GM21367 (cell line): ENCODE measurements around the gene ABI3.
"Not testable (repeated sequence)": the region's sequence is repeated elsewhere in the genome, so short reads cannot be mapped to it uniquely, and the experiment has no call there.

ENCODE experiments used
- ATAC-seq: cut with Tn5 transposase; IDR thresholded peaks from one replicate; pipeline ENCODE4 v1.9.1; 2021; ENCODE audit not compliant: unreplicated experiment

Gene ABI3

DNA sequence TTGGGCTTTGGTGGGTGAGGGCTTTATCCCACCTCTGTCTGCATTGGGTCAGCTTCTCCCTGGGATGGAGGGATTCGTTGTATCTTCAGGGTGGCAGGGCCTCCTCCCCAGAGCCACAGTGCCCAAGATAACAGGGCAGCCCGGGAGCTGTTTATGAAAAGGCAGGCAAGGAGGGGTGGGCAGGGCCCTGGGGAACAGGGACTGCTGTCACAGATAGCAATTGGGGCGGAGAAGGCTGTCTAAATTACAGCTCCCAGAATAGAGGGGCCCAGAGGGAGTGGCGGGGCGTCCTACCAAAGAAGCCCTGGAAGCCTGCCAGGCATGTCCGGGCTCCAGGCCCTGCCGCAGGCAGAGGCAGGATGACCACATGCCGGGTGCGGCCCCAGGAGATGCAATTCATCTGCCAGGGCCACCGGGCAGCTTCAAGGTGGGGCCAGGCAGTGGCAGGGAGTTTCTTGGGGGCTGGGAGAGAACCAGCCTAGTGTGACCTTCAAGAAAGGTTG, 38.8 kb downstream of the ABI3 start:
- no peak for ATAC-seq

DNA sequence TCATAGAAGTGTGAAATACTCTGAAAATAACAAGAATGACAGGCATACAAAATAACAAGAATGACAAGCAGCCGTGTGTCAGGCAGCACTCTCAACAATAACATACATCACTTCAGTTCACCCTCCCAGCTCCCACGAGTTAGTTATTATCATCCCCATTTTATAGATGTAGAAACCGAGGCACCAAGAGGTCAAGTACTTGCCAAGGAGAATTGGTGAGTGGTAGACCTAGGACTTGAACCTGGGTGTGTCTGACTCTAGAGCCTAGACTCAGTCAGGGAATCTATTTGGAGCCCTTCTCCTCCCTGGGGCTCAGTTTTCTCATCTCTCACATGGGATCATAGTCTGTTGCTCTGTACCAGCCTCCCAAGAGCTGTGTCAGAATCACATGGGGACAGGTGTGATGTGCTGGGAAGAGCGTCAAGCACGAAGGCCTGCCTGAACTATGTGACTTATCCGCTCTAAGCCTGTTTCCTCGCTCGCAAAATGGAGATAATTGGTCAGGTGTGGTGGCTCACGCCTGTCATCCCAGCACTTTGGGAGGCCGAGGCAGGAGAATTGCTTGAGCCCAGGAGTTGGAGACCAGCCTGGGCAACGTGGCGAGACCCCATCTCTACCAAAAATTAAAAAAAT, 39.5 kb downstream of the ABI3 start:
- no peak for ATAC-seq

DNA sequence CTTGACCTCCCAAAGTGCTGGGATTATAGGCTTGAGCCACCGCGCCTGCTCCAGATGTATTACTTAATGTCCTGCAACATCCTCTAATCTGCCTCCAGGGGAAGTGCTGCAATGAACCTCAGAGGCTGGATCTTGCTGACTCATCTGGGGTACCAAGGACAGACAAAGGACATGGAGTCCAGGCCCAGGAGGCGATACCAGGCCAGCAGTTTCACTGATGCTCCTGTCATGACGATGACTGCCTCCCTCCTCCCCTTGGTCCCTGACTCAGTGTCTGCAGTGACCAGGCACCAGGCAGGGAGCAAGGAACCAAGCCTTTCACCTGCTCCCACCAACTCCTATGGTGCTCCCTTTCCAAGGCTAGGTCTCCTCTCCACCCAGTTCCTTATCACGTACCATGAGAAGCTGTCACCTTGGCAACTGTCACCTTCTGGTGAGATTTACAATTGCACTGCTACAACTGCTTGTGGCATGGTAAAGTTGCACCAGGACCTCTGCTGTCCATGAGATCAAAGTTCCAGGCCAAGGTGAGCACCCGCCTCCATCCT, 41.7 kb downstream of the ABI3 start:
- ATAC-seq, result no peak

DNA sequence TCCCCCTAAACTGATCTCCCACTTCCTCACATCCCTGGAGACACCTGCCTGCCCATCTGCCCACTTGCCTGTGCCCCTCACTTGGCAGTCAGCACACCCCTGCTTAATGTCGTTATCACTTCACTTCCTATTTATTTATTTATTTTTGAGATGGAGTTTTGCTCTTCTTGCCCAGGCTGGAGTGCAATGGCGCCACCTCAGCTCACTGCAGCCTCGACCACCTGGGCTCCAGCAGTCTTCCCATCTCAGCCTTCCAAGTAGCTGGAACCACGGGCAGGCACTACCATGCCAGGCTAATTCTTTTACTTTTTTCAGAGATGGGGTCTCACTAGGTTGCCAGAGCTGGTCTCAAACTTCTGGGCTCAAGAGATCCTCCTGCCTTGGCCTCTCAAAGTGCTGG, 43.6 kb downstream of the ABI3 start:
- ATAC-seq, result no peak

DNA sequence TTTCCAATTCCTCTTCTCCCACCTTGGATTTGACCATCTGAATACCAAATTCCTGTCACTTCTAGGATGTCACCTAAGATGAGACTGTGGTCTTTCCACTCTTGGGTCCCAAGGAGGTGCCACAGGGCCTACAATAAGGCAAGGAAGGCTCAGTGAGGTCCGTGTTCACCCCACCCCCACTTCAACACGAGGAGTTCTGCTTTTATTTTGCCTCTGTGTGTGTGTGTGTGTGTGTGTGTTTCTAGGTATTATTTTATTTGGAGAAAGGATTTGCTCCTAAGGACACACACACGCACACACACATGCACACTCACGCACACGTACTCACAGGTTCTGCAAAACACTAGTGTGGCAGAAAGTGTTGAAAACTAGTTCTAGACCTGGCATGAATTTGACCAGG, 44.6 kb downstream of the ABI3 start:
- ATAC-seq, result no peak

DNA sequence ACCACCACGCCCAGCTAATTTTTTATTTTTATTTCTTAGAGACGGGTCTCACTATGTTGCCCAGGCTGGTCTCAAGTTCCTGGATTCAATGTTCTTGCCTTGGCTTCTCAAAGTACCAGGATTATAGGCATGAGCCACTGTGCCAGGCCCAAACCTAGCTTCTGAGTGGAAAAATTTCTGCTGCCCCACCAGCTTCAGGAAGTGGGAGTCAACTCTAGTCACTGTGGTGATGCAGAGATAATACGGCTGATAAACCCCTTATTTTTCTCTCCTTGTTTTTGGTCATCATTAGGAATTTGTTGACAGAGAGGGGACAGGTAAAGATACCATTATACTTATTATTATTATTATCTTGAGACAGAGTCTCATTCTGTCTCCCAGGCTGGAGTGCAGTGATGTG, 47.9 kb downstream of the ABI3 start:
- no peak for ATAC-seq

DNA sequence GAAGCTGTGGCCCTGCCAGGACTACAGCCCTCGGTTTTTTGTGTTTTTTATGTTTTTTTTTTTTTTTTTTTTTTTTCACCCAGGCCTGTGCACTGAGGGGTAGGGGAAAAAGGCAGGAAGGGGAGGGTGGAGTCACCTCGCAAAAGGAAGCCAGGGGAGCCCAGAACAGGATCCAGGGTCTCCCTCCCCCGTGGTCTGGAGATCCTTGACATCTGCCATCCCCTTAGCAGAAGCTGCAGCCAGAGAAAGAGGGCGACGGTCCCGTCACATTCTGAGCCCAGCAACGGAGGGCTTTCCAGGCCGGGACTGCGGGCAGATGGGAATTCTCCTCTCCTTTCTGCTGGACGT, 49.1 kb downstream of the ABI3 start:
- no peak for ATAC-seq

DNA sequence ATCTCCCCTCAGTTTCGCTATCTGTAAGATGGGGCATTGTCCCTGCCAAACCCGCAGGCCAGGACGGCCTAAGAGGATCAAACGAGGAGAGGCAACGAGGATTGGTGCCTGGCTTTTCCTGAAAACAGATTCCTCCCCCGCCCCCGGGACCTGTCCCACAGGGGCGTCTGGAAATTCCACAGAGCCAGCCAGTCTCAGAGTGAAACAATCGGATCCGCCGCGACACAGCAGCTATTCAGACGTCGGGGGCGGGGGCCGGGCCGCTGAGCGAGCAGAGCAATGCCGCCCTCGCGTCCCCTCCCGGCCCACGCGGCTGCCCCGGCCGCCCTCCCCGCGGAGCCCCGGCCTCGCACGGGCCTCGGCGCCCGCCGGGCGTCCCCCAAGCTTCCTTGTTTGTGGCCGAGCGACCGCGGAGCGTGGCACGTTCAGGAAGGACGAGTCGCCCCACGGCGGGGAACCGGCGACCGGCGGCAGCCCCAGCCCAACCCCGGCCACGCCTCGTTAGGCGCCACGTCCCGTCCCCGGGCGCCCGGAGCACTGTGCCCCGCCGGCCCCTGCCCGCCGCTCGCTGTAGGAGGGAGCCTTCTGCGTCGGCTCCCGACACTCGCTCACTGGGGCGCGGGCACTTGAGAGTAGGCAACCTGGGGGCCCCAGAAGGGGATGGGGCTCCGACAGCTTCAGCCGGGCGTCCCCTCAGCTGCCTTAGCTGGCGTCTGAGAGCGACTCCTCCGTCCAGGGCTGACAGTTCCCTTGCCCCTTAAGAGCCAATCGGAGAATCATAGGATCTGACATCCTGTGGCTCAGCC, 49.7 kb downstream of the ABI3 start:
- no peak for ATAC-seq

DNA sequence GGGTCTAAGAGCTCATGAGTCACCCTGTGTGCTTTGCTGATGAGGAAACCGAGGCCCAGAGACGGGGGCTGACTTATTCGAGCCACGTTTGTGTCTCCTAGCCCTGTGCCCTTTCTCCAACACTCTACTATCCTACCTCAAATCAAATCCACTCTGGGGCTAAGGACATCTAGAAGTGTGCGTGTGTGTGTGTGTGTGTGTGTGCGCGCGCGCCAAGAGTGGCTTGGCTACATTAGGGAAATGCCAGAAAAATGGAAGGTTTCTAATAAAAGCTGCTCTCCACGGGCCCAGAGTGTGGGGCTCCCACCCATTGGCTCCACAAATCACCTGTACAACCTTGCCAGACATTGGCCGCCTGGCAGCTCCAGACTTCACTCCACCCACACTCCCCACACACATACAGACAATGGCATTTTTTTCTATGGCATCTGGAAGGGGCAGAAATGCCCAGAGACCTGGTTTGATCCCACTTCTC, 50.3 kb downstream of the ABI3 start:
- no peak for ATAC-seq

DNA sequence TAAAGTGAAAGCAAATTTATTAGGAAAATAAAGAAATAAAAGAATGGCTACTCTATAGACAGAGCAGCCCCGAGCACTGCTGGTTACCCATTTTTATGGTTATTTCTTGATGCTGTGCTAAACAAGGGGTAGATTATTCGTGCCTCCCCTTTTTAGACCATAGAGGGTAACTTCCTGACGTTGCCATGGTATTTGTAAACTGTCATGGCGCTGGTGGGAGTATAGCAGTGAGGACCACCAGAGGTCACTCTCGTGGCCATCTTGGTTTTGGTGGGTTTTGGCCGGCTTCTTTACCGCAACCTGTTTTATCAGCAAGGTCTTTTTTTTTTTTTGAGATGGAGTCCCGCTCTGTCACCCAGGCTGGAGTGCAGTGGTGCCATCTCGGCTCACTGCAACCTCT, 51.0 kb downstream of the ABI3 start:
- ATAC-seq, result not testable (repeated sequence)

DNA sequence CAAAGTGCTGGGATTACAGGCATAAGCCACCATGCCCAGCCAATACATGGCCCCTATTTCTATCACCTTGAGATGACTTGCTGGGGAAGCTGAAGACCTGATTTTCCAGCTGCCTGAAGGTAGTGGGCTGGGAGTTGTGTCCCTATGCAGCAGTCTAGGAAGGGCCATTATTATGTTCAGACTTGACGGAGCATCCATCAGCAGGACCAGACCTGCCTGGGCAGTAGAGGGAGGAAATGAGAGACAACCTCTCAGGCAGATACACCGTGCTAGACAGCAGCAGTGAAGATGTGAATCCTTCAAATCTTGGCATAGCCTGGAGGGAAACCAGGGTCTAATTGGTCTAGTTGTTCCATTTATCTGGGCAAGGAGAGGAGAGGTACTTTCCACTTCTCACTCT, 55.7 kb downstream of the ABI3 start:
- no peak for ATAC-seq

DNA sequence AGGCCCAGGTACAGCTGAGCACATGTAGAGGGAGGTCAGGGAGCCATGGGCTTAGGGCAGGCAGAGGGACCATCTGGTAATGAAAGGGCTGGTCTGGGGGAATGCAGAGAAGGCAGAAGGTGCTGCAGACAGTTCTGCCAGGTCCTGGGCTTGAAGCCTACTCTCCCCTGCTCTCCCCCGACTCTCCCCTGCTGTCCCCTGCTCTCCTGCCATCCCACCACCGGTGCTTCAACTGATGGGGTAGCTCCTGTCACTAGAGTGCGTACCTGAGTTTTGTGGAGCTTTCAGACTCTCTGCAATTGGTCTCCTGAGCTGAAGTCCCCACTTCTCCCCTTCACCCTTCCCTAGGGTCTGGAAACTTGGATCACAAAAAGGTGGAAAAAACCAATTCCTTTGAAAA, 57.4 kb downstream of the ABI3 start:
- ATAC-seq, result no peak

DNA sequence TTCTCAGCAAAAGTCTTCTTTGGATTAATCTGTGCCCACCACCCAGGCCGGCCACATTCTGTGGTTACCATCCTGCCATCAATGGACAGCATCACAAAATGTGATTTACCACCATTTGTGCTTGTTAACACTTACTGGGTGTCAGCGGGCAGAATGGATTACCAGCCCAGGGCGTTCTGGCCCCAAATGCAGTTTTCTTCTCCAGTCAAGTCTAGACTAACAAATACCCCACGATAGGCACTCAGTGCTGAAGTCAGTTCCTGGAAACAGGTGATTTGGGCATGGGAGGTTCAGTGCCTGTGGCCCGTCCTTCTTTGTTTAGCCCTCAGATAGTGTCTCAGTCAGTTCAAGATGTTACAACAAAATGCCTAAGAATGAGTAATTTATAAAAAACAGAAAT, 58.8 kb downstream of the ABI3 start:
- no peak for ATAC-seq
